HepG2 (cell line): ENCODE data around the gene PHLDB1. TPM values are rescaled to one million over a fixed set of nuclear protein-coding genes. Genes with fewer than 3 reads are reported as not detected.

Experiments
- ADNP ChIP-seq: sonication (generic); formaldehyde crosslinking; IDR thresholded peaks from 2 replicates; pipeline ENCODE4 v1.4.0; 2020; ENCODE audit warnings: missing genetic modification reagents
- BRD4 ChIP-seq: sonication (generic); formaldehyde crosslinking; IDR thresholded peaks from 2 replicates; pipeline ENCODE4 v1.4.0; 2020; ENCODE audit warnings: missing genetic modification reagents
- FOXP1 ChIP-seq, 2 experiments: fragments of 450-650 bp in 1 of 2; IDR thresholded peaks; 2 replicates each; pipeline ENCODE4 v1.6.1; 2017 to 2018; ENCODE audit warnings: antibody characterized with exemption in 1 of 2
- GTF3A ChIP-seq: sonication (generic); formaldehyde crosslinking; conservative IDR thresholded peaks from 2 replicates; pipeline ENCODE4 v1.4.0; 2020; ENCODE audit warnings: mild to moderate bottlenecking, missing genetic modification reagents
- HMG20B ChIP-seq: conservative IDR thresholded peaks from 2 replicates; pipeline ENCODE4 v1.6.1; 2016; ENCODE audit warnings: missing genetic modification reagents, missing compliant biosample characterization
- MEF2D ChIP-seq: sonication (generic); formaldehyde crosslinking; IDR thresholded peaks from 2 replicates; pipeline ENCODE4 v1.5.1; 2020; ENCODE audit warnings: mild to moderate bottlenecking, missing genetic modification reagents
- MTA1 ChIP-seq: sonication (generic); formaldehyde crosslinking; IDR thresholded peaks from 2 replicates; pipeline ENCODE4 v1.4.0; 2020; ENCODE audit warnings: missing genetic modification reagents, mild to moderate bottlenecking, borderline replicate concordance
- NCOA2 ChIP-seq: sonication (generic); formaldehyde crosslinking; IDR thresholded peaks from 2 replicates; pipeline ENCODE4 v1.8.0; 2022; ENCODE audit warnings: inconsistent platforms
- NCOA5 ChIP-seq: sonication (generic); formaldehyde crosslinking; IDR thresholded peaks from 2 replicates; pipeline ENCODE4 v1.4.0; 2020; ENCODE audit warnings: missing genetic modification reagents
- SP2 ChIP-seq: sonication (generic); formaldehyde crosslinking; IDR thresholded peaks from 2 replicates; pipeline ENCODE4 v1.5.1; 2020; ENCODE audit warnings: mild to moderate bottlenecking, missing genetic modification reagents
- ZBTB3 ChIP-seq: sonication (generic); formaldehyde crosslinking; IDR thresholded peaks from 2 replicates; pipeline ENCODE4 v1.4.0; 2020; ENCODE audit warnings: low read depth, mild to moderate bottlenecking, moderate library complexity, missing genetic modification reagents, borderline replicate concordance
- ZFP1 ChIP-seq: IDR thresholded peaks from 2 replicates; pipeline ENCODE4 v1.6.1; 2016
- ZMYM4 ChIP-seq: sonication (generic); formaldehyde crosslinking; IDR thresholded peaks from 2 replicates; pipeline ENCODE4 v1.8.1; 2023; ENCODE audit warnings: mild to moderate bottlenecking, missing genetic modification reagents
- ZNF383 ChIP-seq: sonication (generic); formaldehyde crosslinking; IDR thresholded peaks from 2 replicates; pipeline ENCODE4 v1.4.0; 2020; ENCODE audit warnings: missing genetic modification reagents, mild to moderate bottlenecking, borderline replicate concordance
- ZNF446 ChIP-seq: sonication (generic); formaldehyde crosslinking; IDR thresholded peaks from 2 replicates; pipeline ENCODE4 v1.5.0; 2020; ENCODE audit warnings: mild to moderate bottlenecking, missing genetic modification reagents
- polyA plus RNA-seq, 8 experiments: library from polyadenylated mRNA; depleted of rRNA in 3 of 8; stranded (reverse) in 7 of 8; unstranded in 1 of 8; fragments of >200 nt; fragmentation: Illumina TruSeq in 4 of 8; extraction: Trizol in 4 of 8; gene quantifications; 2 replicates each; pipeline versions ENCODE4 v1.2.1 to v1.2.3, GENCODE V29; 2011 to 2016; ENCODE audit warnings: low read depth in 4 of 8, missing spikeins in 1 of 8, mixed read lengths in 1 of 8; ENCODE audit not compliant: insufficient read depth in 1 of 8
- total RNA-seq, 5 experiments: library from RNA; depleted of rRNA; stranded (reverse); fragments of >200 nt; fragmentation: Illumina TruSeq; extraction: Trizol; gene quantifications; 2 replicates each; pipeline ENCODE4 v1.2.3, GENCODE V29; 2016; ENCODE audit warnings: low read depth in 1 of 5
- TF ChIP-seq, protein P1 (sequence below): IDR thresholded peaks from 2 replicates; pipeline ENCODE4 v1.6.1; 2016
- TF ChIP-seq, protein P2 (sequence below): sonication (generic); formaldehyde crosslinking; IDR thresholded peaks from 2 replicates; pipeline ENCODE4 v1.4.0; 2020; ENCODE audit warnings: missing genetic modification reagents, low read depth, mild to moderate bottlenecking, borderline replicate concordance
- TF ChIP-seq, protein P3 (sequence below): IDR thresholded peaks from 2 replicates; pipeline ENCODE4 v1.6.1; 2012; ENCODE audit warnings: low read depth, low read length, improper control_type of control experiment
- TF ChIP-seq, protein P4 (sequence below): sonication (generic); formaldehyde crosslinking; IDR thresholded peaks from 2 replicates; pipeline ENCODE4 v1.8.0; 2022; ENCODE audit warnings: missing genetic modification reagents, mild to moderate bottlenecking, moderate library complexity, borderline replicate concordance
- TF ChIP-seq, protein P5 (sequence below): sonication (generic); formaldehyde crosslinking; IDR thresholded peaks from 2 replicates; pipeline ENCODE4 v1.5.1; 2020; ENCODE audit warnings: missing genetic modification reagents, mild to moderate bottlenecking, borderline replicate concordance
- TF ChIP-seq, protein P6 (sequence below): sonication (generic); formaldehyde crosslinking; IDR thresholded peaks from 2 replicates; pipeline ENCODE4 v1.5.0; 2020; ENCODE audit warnings: mild to moderate bottlenecking, missing genetic modification reagents, borderline replicate concordance

Gene PHLDB1
- total and polyA plus RNA-seq, 2 of the 13 experiments (the other 11 are each of a cell fraction or from before 2014, with no cell fraction given): 13.8 to 14.2 TPM

DNA sequence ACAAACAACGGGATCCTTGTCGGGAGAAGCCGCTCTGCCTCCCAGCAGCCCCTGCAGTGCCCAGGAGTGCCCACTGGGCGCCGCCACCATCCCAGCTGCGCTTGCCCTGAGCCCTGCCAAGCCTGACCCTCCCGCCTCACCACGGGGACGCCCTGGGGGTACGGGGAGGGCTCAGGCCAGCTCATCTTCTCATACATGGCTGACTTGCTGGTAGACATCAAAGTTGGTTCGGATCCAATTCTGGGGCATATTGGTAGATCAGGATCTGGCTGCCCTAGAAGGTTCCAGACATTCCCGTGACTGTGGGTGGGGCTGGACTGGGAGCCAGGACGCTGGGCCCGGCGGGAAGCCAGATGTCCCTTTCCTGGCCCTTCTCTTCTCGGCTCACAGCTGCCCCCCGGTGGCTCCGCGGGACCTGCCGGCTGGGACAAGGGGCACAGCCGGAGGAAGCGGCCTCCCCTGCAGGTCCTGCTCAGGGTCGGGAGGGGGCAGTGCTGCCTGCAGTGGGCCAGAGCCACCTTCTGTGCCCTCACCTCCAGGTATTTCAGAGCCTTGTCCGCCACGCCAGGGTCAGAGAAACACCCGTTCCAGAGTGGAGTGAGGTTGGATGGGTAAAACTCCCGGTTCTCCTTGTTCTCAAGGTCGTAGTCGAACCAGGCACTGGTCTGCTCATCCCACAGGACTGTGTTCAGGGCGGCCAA lies 82.6 kb downstream of the PHLDB1 start (continued):
- TF ChIP-seq, protein P1, sequence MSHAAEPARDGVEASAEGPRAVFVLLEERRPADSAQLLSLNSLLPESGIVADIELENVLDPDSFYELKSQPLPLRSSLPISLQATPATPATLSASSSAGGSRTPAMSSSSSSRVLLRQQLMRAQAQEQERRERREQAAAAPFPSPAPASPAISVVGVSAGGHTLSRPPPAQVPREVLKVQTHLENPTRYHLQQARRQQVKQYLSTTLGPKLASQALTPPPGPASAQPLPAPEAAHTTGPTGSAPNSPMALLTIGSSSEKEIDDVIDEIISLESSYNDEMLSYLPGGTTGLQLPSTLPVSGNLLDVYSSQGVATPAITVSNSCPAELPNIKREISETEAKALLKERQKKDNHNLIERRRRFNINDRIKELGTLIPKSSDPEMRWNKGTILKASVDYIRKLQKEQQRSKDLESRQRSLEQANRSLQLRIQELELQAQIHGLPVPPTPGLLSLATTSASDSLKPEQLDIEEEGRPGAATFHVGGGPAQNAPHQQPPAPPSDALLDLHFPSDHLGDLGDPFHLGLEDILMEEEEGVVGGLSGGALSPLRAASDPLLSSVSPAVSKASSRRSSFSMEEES (CRISPR knock-in tag): peak; percentile 66
- TF ChIP-seq ZMYM4 (CRISPR knock-in tag) (peak; percentile 86), FOXP1 (IDR thresholded peaks at IDR 0.05) (no peak), FOXP1 (CRISPR knock-in tag; IDR thresholded peaks at IDR 0.05) (no peak), ZFP1 (CRISPR knock-in tag) (no peak), GTF3A (CRISPR knock-in tag) (no peak), ZNF446 (CRISPR knock-in tag) (no peak), NCOA2 (CRISPR knock-in tag) (0 out of 2 replicates have a peak, but pooled peaks have one; percentile 20), ZNF383 (CRISPR knock-in tag) (no peak), BRD4 (CRISPR knock-in tag) (0 out of 2 replicates have a peak, but pooled peaks have one; percentile 30), ZBTB3 (CRISPR knock-in tag) (0 out of 2 replicates have a peak, but pooled peaks have one; percentile 57), SP2 (CRISPR knock-in tag) (no peak), MEF2D (CRISPR knock-in tag) (peak; percentile 35; the same call in 1 of the 2 replicates), ADNP (CRISPR knock-in tag) (peak; percentile 45; the same call in 1 of the 2 replicates), HMG20B (CRISPR knock-in tag) (no peak), MTA1 (CRISPR knock-in tag) (0 out of 2 replicates have a peak, but pooled peaks have one; percentile 48), NCOA5 (CRISPR knock-in tag) (no peak)
- TF ChIP-seq, protein P2, sequence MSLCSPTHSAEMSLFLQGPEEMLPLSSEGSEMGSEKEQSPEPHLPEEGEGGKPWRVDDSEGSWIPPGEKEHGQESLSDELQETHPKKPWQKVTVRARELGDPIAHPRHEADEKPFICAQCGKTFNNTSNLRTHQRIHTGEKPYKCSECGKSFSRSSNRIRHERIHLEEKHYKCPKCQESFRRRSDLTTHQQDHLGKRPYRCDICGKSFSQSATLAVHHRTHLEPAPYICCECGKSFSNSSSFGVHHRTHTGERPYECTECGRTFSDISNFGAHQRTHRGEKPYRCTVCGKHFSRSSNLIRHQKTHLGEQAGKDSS: no peak; the same call in 1 of the 2 replicates
- TF ChIP-seq, protein P3, sequence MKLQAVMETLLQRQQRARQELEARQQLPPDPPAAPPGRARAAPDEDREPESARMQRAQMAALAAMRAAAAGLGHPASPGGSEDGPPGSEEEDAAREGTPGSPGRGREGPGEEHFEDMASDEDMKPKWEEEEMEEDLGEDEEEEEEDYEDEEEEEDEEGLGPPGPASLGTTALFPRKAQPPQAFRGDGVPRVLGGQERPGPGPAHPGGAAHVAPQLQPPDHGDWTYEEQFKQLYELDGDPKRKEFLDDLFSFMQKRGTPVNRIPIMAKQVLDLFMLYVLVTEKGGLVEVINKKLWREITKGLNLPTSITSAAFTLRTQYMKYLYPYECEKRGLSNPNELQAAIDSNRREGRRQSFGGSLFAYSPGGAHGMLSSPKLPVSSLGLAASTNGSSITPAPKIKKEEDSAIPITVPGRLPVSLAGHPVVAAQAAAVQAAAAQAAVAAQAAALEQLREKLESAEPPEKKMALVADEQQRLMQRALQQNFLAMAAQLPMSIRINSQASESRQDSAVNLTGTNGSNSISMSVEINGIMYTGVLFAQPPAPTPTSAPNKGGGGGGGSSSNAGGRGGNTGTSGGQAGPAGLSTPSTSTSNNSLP: no peak
- TF ChIP-seq, protein P4, sequence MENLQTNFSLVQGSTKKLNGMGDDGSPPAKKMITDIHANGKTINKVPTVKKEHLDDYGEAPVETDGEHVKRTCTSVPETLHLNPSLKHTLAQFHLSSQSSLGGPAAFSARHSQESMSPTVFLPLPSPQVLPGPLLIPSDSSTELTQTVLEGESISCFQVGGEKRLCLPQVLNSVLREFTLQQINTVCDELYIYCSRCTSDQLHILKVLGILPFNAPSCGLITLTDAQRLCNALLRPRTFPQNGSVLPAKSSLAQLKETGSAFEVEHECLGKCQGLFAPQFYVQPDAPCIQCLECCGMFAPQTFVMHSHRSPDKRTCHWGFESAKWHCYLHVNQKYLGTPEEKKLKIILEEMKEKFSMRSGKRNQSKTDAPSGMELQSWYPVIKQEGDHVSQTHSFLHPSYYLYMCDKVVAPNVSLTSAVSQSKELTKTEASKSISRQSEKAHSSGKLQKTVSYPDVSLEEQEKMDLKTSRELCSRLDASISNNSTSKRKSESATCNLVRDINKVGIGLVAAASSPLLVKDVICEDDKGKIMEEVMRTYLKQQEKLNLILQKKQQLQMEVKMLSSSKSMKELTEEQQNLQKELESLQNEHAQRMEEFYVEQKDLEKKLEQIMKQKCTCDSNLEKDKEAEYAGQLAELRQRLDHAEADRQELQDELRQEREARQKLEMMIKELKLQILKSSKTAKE: no peak
- TF ChIP-seq, protein P5, sequence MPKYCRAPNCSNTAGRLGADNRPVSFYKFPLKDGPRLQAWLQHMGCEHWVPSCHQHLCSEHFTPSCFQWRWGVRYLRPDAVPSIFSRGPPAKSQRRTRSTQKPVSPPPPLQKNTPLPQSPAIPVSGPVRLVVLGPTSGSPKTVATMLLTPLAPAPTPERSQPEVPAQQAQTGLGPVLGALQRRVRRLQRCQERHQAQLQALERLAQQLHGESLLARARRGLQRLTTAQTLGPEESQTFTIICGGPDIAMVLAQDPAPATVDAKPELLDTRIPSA (CRISPR knock-in tag): no peak
- TF ChIP-seq, protein P6, sequence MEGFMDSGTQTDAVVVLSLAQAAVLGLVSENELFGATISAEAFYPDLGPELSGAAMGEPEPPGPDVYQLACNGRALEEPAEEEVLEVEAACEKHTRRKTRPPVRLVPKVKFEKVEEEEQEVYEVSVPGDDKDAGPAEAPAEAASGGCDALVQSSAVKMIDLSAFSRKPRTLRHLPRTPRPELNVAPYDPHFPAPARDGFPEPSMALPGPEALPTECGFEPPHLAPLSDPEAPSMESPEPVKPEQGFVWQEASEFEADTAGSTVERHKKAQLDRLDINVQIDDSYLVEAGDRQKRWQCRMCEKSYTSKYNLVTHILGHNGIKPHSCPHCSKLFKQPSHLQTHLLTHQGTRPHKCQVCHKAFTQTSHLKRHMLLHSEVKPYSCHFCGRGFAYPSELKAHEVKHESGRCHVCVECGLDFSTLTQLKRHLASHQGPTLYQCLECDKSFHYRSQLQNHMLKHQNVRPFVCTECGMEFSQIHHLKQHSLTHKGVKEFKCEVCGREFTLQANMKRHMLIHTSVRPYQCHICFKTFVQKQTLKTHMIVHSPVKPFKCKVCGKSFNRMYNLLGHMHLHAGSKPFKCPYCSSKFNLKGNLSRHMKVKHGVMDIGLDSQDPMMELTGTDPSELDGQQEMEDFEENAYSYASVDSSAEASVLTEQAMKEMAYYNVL (CRISPR knock-in tag): no peak
